Stimulated activated CD8-positive, alpha-beta memory T cell treated with anti-CD3 and anti-CD28 coated beads, Interleukin-12 subunit alpha, Interleukin-12 subunit beta, amount 100 ng/mL, for 24 hours (primary cell): ENCODE data around the gene SDK2.

Experiments
- DNase-seq: peaks from one replicate; pipeline ENCODE4 v3.0.0-alpha.2; 2020; ENCODE audit errors: extremely low read depth

The SDK2 gene

DNA sequence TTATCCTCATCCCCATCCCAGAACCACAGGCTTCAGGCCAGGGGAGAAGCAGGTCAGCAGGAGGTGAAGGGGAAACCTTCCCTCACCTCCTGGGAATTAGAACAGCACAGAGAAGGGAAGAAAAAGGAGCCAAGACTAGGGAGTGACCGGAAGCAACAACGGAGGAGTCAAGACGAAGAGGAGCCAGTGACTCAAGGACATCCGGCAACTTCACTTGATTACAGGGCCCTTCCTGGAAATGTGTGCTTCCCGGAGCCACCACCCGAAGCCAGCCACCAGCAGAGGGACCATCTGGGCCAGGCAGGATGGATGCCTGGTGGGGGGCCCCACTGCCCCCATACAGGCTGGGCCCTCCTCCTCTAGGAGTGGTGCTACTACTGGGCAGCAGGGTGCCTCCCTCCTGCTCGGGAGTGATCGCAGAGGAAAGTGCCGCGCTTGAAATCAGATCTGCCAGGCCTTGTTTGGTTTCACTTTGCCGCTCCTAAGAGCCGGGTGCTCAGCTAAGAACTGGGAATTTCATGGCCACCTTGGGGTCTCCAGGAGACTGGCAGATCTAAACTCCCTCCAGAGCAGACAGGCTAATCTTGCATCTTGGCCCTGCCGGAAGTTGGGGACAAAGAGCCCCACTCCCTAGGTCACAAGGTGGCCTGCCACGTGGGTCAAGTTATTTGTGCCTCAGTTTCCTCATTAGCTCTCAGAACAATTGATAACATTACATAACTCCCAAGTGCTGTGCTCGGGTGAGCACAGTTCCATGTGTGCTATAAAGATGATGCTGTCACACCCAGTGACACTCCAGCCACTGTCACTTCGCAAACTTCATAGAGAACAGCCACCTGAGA lies 339.1 kb downstream of the SDK2 start:
- DNase-seq: no peak

DNA sequence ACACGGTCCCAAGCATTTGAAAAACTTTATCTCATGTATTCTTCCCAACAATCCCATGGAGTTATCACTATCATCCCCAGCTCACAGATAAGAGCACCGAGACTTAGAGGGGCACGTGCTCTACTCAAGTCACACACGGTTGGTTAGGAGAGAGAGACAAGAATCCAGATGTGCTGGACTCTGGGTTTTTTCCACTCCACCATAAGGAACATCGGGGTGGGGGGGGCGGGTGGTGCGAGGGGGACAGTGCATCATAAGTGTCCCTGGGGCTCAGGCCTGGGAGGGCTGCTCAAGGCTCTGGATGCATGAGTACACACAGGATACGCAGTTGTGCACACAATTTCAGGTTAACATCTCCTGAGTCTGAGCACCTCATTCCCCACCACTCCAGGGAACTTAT lies 339.8 kb downstream of the SDK2 start:
- no peak for DNase-seq

DNA sequence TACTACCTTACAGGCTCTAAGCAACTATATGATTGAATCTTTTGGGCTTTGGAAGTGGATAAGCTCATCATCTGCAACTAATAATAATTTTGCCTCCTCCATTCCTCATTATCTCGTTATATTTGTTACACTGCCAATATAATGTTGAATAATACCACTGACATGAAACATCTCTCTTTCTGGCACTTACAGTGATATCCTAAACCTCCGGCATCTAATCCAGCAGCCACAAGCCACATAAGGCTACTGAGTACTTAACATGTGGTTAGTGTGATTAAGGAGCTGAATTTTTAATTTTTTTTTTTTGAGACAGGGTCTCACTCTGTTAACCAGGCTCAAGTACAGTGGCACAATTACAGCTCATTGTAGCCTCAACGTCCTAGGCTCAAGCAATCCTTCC lies 342.1 kb downstream of the SDK2 start:
- no peak for DNase-seq

DNA sequence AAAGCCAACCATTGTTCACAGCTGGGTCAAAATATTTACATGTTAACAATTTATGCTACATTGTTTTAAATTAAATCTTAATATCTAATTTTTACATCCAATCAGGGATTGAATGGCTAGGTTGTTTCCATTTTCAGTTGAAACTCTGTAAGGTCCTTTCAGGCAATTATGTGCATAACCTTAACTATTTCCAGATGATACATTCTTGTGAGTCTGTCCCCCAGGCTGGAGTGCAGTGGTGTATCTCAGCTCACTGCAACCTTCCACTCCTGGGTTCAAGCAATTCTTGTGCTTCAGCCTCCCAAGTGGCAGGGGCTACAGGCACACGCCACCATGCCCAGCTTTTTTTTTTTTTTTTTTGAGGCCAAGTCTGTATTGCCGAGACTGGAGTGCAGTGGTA lies 342.9 kb downstream of the SDK2 start:
- DNase-seq: no peak

DNA sequence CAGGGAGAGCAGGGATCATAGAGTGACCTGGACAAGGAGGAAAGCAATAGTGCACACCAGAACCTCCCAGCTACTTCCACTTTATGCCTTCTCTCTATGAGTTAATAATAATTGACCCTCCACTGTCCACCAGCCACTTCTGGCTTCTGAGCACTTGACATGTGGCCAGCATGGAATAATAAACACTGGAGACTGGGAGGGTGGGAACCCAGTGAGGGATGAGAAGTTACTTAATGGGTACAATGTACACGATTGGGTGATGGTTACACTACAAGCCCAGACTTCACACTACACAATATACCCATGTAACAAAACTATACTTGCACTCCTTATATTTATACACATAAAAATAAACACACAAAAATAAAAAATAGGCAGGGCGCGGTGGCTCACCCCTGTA lies 343.9 kb downstream of the SDK2 start:
- DNase-seq: no peak

DNA sequence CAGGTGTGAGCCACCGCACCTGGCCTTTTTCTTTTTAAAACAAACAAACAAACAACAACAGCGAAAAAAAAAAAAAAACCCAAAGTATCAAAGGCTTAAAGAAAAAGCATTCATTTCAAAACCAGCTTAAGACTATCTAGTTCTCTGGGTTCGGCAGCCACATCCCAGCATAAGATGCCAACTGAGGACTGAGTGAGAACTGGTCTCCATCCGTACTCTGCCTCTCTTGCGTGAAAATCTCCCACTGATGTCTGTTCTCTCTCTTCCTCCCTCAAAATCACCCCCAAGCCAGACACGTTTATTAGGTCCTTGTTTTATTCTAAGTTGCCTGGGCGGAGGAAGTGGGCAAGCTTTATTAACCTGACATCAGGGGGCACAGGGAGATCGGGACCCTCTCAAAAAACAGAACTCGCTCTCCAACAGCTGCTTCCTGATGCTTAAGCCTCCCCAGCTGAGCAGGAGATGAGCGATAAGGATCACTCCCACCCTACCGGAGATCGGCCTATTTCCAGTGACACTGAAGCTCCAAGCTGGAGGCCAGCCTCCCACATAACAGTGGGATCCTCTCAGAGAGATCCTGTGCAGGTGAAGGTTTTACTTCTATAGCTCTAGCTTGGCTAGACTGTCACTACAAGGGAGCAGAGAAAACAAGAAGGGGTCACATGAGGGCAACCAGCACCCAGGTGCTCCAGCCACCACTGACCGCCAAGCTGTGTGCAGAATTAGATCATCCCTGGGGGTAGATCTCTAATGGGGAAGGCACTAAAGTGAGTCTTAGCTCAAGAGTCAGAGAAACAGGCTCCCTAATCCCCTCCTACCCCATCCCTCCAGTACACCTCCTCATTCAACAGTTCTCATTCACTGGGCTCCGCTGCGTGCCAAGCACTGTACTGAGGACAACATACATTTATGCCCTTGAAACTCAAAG lies 346.0 kb downstream of the SDK2 start:
- no peak for DNase-seq

DNA sequence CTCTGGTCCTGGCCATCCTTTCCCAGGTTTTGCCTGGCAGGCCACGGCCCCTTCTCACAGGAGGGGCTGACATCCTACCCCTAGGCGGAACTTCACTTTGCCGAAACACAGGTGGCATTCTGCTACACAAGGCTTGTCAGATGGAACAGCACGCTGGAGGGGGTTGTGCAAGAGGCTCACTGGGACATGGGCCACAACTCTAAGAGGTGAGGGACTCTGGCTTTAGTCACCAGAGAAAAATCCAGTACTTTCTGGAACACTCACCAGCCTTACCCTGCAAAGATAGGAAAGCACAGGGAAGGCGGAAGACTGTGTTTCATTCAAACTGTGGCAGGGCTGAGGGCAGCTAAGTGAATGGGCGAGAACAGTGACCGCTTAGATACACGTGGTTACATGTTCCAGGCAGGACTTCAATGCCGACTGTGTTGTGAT lies 350.7 kb downstream of the SDK2 start:
- no peak for DNase-seq

DNA sequence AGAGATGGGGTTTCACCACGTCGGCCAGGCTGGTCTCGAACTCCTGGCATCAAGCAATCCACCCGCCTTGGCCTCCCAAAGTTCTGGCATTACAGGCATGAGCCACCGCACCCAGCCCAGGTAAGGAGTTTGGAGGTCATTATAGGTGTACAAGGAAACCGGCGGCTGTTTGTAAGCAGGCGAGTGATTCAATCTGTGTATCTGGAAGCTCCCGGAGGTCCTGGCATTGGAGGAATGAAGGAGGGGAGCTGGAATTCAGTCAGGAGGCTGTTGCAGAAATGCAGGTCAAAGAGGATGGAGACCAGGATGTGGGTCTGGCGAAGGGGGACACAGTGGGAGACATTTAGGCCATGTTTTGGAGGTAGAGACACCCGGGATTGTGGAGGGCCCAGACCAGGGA lies 351.2 kb downstream of the SDK2 start:
- DNase-seq: no peak

DNA sequence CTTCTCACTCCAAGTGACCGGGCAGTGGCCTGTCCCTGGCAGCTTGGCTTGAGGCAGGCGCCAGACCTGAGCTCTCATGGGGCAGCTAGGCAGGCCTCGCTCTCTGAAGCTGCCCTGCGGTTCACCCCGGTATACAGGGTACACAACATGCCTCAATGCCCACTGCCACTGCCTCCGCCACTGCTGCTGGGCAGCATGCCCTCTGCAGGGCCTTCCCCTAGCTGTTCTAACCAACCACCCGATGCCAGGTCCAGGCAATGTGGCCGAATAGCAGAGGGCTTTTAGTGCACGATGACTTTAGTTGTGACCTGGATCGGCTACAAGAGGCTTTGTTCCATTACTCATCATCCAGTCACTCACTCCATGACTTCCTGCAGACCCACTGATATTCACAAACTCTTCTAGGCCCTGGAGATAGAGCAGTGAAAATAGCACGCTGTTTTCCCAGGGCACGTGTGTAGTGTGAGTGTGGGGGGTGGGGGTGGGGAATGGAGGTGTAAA lies 352.2 kb downstream of the SDK2 start:
- no peak for DNase-seq

DNA sequence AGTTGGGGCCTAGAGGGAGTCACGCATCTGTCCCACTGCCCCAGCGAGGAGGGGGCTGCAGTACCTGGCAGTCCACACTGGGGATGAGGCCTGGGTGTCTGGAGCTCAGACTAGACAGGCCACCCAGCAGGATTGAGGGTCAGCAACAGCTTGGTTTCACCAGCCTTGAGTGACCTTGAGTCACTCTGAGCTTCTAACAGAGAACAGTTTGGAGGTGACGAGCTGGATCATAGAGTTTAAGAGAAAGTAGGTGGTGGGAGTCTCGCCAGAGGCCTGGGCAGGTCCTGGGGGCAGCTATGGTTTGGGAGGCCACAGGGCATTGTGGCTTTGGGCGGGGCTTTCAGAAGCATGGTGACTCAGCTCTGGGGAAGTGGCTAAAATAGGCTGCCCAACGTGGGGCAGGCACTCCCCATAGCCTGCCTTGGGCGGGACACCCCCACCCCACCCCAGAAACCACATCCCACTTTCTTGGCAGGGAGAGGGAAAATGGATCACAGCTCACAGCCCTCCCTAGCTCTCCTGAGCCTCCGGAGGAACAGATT lies 352.9 kb downstream of the SDK2 start:
- no peak for DNase-seq

DNA sequence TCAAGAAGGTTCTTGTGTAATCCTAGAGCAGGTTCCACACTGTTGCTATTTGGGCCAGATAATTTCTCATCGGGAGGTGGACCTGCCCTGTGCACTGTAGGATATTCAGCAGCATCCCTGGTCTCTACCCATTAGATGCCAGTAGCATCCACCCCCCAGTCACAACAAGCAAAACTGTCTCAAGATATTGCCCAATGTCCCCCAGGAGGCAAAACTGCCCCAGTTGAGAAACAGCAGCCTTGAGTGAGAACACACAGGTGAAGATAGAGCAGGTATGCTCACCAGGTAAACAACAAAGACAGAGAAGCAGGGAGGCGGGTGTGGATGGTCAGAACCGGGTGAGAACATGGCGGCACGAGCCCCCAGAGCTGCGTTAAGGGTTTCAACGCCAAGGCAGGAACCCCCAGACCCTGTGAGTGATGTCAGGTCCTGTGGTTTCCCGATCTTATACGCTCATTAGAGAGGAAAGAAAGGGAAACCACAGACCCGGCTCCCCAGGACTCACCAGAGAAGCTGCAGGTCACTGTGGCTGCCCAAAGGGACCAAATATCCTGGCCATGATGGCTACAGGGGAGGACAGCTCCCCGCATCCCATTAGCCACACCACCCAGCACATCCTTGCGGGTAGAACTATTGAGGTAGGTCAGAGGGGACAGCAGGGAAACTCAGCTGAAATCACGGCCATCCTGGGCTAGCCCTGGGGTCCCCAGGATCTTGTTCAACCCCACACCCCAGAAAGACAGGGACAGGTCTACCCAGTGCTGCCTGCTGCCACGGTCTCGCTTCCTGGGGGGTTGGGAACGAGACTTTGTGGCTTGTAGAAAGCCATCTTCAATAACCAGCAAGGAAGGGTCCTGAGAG lies 353.6 kb downstream of the SDK2 start:
- no peak for DNase-seq

DNA sequence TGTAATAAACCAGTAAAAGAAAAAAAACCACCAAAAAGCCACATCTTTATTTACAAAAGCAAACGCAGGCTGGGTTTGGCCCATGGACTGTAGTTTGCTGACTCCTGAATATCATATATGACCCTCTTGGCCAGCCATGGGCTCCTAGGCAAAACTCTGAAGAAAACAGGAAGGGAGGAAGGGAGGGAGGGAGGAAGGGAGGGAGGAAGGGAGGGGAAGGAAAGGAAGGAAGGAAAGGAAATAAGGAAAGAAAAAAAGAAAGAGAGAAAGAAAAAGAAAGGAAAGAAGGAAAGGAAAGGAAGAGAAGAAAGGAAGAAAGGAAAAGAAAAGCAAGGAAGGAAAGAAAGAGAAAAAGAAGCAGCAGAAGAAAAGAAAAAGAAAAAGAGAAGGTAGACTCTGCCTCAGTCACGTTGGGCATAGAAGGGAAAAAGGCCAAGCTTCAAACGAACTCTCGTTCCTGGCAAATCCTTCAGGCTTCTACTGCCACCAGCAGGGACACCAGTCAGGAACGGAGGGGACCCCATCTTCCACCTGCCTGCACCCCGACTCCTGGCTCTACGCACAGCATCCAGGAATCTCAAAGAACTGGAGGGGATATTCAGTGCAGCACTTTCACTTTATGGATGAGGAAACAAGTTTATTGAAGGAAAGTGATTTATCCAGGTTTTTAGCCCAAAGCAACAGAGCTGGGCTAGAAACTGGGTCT lies 354.5 kb downstream of the SDK2 start:
- DNase-seq: no peak

DNA sequence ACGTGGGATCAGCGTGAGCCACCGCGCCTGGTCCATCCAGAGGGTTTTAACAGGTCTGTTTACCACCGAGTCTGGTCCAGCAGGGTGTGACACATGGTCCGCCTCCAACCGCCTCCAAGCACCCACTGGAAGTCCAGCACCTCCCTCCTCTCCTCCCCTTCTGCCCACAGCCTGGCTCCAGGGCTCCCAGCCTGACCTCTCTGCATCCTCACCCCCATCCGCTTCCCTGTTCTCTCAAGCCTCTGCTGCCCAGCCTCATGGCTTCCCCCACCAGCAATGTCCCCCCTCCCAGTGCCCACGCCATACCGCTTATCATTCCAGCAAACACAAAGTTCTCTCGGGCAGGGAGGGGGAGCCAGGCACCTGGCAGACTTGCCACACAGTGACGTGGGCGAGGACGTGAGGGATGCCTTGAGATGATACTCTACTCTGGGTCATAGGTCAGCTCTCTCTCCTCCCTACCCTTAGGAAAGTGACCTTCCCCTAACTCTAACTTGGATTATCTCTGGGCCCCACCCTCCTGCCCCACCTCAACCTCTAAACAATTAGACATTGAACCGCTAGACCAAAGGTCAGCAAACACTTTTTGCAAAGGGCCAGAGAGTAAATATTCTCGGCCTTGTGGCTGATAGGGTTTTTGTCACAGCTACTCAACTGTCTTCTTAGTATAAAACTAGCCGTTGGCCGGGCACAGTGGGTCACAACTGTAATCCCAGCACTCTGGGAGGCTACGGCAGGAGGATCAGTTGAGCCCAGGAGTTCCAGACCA lies 355.5 kb downstream of the SDK2 start:
- DNase-seq: no peak

DNA sequence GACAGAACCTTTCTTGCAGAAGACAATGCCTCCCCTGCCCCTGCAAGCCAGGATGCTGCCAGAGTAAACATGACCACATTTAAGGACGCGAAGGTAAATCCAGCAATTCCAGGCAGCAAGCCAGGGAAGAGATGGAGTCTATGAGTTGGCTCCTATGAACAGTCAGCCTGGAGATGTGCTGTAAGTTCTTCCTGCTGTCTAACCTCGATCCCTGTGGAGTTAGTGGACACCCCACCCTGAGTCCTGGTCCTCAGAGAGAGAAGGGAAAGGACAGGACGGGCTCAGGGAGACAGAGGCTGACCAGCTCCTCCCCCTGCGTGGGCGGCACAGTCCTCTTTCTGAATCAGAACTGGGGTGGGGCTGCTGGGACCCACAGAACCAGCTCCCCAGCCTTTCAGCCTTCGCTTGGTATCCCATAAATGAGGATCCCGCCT lies 357.4 kb downstream of the SDK2 start:
- DNase-seq: no peak

DNA sequence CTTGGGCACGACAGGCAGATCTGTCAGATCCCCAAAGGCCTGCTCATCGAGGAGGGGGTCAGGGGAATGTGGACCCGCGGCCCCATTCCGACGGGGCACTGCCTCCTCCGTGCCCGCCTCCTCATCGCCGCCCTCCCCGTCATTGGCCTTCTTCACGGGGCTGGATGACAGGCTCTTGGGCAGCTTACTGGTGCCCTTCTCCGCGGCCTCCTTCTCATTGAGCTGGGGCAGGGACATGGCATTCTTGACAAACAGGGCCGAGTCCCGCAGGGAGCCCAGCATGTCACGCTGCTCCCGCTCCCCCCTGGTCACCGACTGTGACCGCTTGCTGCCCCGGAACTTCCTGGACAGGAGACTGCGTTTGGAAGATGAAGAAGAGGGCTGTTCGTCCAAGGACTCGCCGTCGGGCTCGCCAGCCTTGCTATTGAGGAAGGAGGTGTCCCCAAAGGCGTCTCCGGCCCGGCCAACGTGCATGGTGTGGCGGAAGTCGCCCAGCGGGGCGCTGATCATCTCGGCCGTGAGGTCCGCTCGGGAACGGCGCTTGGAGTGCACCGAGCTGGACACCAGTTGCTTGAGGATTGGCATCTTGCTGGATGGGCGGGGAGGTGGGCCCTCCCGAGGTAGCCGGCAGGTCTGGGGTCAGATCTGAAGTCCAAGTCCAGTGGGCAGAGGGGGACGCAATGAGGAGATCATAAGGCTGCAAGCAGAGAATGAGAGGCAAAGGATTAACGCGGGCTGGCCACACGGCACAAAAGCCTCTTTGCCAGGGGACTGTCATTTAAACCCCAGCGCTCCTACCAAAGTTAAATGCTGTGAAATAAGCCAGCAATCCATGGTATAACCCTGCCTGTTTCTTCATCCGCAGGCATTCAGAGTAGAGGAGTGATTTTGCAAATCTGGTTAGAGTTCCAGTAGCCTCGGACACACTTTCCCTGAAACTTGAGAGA lies 358.1 kb downstream of the SDK2 start:
- no peak for DNase-seq

DNA sequence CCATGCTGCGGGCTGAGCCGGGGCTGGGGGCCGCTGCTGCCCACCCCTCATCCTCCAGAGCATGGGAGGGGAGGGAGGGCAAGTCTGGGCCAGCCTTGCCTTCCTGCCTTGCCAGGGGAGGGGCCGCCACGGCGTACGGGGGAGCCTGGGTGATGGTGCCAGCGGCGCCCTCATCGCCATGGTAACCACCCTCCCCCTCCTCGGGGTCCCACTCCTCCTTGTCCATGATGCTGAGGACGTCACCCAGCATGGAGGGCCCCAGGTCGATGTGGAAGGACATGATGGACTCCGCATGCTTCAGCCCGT lies 358.7 kb downstream of the SDK2 start:
- DNase-seq: no peak

DNA sequence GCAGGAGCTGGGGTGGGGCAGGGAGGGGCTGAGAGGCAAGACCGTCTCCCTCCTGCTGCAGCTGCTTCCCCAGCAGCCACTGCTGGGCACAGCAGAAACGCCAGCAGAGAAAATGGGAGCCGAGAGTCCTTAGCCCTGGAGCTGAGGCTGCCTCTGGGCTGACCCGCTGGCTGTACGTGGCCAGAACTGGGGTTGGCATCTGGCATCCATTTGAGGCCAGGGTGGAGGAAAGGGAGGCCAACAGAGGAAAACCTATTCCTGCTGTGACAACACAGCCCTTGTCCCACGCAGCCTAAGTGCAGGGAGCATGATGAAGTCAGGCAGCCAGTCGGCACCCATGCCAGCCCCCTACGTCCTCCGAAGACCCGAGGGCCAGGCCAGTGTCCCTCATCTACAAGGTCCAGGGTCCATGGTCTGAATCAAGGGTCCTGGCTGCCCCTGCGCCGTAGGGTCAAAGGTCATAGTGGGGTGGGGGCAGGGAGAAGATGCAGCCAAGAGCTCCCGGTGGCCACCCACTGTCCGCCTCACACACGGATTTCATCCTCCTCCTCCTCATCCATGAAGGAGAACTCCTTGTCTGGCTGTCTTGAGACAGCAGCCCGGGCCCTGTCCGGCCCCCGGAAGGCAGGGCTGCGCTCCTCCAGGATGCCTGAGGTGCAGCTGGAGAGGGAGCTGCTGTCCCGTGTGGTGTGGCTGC lies 359.2 kb downstream of the SDK2 start:
- DNase-seq: no peak
